Lower leg skin (tissue), 3 donors: ENCODE results near the gene LYZL2.
"Not testable (repeated sequence)": the region's sequence is repeated elsewhere in the genome, so short reads cannot be mapped to it uniquely, and the experiment has no call there.

Experiments used
- POLR2A ChIP-seq, 2 donors: fragments of 450-650 bp; IDR thresholded peaks; one replicate each; pipeline ENCODE4 v1.6.1; 2016 to 2017; ENCODE audit warnings: antibody characterized with exemption in 2 of 2, mild to moderate bottlenecking in 1 of 2, moderate library complexity in 1 of 2
- TF ChIP-seq, protein P1 (sequence below), 3 donors: fragments of 450-650 bp; IDR thresholded peaks; one replicate each; pipeline ENCODE4 v1.5.1; 2016; ENCODE audit warnings: antibody characterized with exemption in 3 of 3, mild to moderate bottlenecking in 3 of 3, moderate library complexity in 2 of 3

GRCh38 chr10:30673262-30673661, 43.7 kb upstream of the LYZL2 start:
- TF ChIP-seq POLR2A (IDR thresholded peaks at IDR 0.05), result not testable (repeated sequence)
- TF ChIP-seq, protein P1, sequence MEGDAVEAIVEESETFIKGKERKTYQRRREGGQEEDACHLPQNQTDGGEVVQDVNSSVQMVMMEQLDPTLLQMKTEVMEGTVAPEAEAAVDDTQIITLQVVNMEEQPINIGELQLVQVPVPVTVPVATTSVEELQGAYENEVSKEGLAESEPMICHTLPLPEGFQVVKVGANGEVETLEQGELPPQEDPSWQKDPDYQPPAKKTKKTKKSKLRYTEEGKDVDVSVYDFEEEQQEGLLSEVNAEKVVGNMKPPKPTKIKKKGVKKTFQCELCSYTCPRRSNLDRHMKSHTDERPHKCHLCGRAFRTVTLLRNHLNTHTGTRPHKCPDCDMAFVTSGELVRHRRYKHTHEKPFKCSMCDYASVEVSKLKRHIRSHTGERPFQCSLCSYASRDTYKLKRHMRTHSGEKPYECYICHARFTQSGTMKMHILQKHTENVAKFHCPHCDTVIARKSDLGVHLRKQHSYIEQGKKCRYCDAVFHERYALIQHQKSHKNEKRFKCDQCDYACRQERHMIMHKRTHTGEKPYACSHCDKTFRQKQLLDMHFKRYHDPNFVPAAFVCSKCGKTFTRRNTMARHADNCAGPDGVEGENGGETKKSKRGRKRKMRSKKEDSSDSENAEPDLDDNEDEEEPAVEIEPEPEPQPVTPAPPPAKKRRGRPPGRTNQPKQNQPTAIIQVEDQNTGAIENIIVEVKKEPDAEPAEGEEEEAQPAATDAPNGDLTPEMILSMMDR (IDR thresholded peaks at IDR 0.05), result not testable (repeated sequence)
